Measurements from ENCODE around the gene HNRNPUL1.
A peak's percentile ranks its signal among the peaks of the same experiment; 100 is the strongest.

The HNRNPUL1 gene

GRCh38 chr19:41325640-41325946 is 61.4 kb downstream of the HNRNPUL1 start:
- no peak for TF ChIP-seq YY1 (IDR thresholded peaks at IDR 0.05; ENCODE audit: low read depth)
- no peak for TF ChIP-seq EP300 (IDR thresholded peaks at IDR 0.05; ENCODE audit: borderline replicate concordance)
- no peak for TF ChIP-seq FOXM1 (IDR thresholded peaks at IDR 0.05; ENCODE audit: borderline replicate concordance, low read depth)
- TF ChIP-seq RAD21 (IDR thresholded peaks at IDR 0.05; ENCODE audit: low read depth), result no peak
- no peak for TF ChIP-seq ZBTB7A (IDR thresholded peaks at IDR 0.05; ENCODE audit: low read depth)
- TF ChIP-seq CREB1 (IDR thresholded peaks at IDR 0.05; ENCODE audit: low read depth), result no peak
- TF ChIP-seq NFIC (IDR thresholded peaks at IDR 0.05), result no peak
- TF ChIP-seq CEBPB (IDR thresholded peaks at IDR 0.05), result no peak
- no peak for TF ChIP-seq TAF1 (IDR thresholded peaks at IDR 0.05; ENCODE audit: low read depth)
- no peak for TF ChIP-seq USF1 (IDR thresholded peaks at IDR 0.05)
- TF ChIP-seq EGR1 (IDR thresholded peaks at IDR 0.05), result no peak
- no peak for TF ChIP-seq REST (IDR thresholded peaks at IDR 0.05; ENCODE audit: low read depth)
- no peak for TF ChIP-seq TCF12 (IDR thresholded peaks at IDR 0.05; ENCODE audit: low read depth)
- no peak for TF ChIP-seq TEAD4 (IDR thresholded peaks at IDR 0.05)
- no peak for TF ChIP-seq MAX (IDR thresholded peaks at IDR 0.05)

- no peak for TF ChIP-seq TEAD4 (IDR thresholded peaks at IDR 0.05)
Observed at GRCh38 chr19:41325947-41326706, 62.0 kb downstream of the HNRNPUL1 start.

GRCh38 chr19:41327076-41327575 is 63.0 kb downstream of the HNRNPUL1 start:
- no peak for TF ChIP-seq USF1 (IDR thresholded peaks at IDR 0.05)
- TF ChIP-seq EP300 (IDR thresholded peaks at IDR 0.05; ENCODE audit: borderline replicate concordance), result no peak
- no peak for TF ChIP-seq YY1 (IDR thresholded peaks at IDR 0.05; ENCODE audit: low read depth)
- no peak for TF ChIP-seq ZBTB7A (IDR thresholded peaks at IDR 0.05; ENCODE audit: low read depth)
- TF ChIP-seq CREB1 (IDR thresholded peaks at IDR 0.05; ENCODE audit: low read depth), result no peak
- no peak for TF ChIP-seq RAD21 (IDR thresholded peaks at IDR 0.05; ENCODE audit: low read depth)
- TF ChIP-seq REST (IDR thresholded peaks at IDR 0.05; ENCODE audit: low read depth), result no peak
- no peak for TF ChIP-seq EGR1 (IDR thresholded peaks at IDR 0.05)
- TF ChIP-seq TAF1 (IDR thresholded peaks at IDR 0.05; ENCODE audit: low read depth), result no peak

GRCh38 chr19:41327576-41328156 is 63.5 kb downstream of the HNRNPUL1 start:
- peak; percentile 61; the same call in 1 of the 2 replicates for TF ChIP-seq USF1 (IDR thresholded peaks at IDR 0.05)
- peak; percentile 48; the same call in 1 of the 2 replicates for TF ChIP-seq NFIC (IDR thresholded peaks at IDR 0.05)
- TF ChIP-seq MAX (IDR thresholded peaks at IDR 0.05), result peak; percentile 95
- TF ChIP-seq TEAD4 (IDR thresholded peaks at IDR 0.05), result no peak; the same call in 1 of the 2 replicates
- peak; percentile 31; the same call in 1 of the 2 replicates for TF ChIP-seq EGR1 (IDR thresholded peaks at IDR 0.05)
- peak; percentile 68 for TF ChIP-seq TCF12 (IDR thresholded peaks at IDR 0.05; ENCODE audit: low read depth)
- peak; percentile 85 for TF ChIP-seq ZBTB7A (IDR thresholded peaks at IDR 0.05; ENCODE audit: low read depth)
- peak; percentile 61 for TF ChIP-seq TAF1 (IDR thresholded peaks at IDR 0.05; ENCODE audit: low read depth)
- TF ChIP-seq RAD21 (IDR thresholded peaks at IDR 0.05; ENCODE audit: low read depth), result no peak; the same call in 1 of the 2 replicates

- no peak for TF ChIP-seq REST (IDR thresholded peaks at IDR 0.05; ENCODE audit: low read depth)
- TF ChIP-seq TEAD4 (IDR thresholded peaks at IDR 0.05), result no peak
- TF ChIP-seq EP300 (IDR thresholded peaks at IDR 0.05; ENCODE audit: borderline replicate concordance), result no peak
- TF ChIP-seq YY1 (IDR thresholded peaks at IDR 0.05; ENCODE audit: low read depth), result no peak
Observed at GRCh38 chr19:41328157-41328841, 64.1 kb downstream of the HNRNPUL1 start.
